Dendritic cell treated with granulocyte-macrophage colony-stimulating factor and Interleukin-4, amounts not matched to agents 40 ng/mL and 50 ng/mL, for 4 days (primary cell): Measurements from ENCODE around the gene FOXO6.

Source experiments
- H3K27ac Mint-ChIP-seq: one replicate; pipeline ENCODE4 v1.8.0; 2022; ENCODE audit warnings: mild to moderate bottlenecking, mixed read lengths
- H3K27me3 Mint-ChIP-seq: one replicate; pipeline ENCODE4 v1.8.0; 2022; ENCODE audit warnings: mild to moderate bottlenecking, mixed read lengths
- H3K36me3 Mint-ChIP-seq: one replicate; pipeline ENCODE4 v1.8.0; 2022; ENCODE audit warnings: low read depth, mixed read lengths
- H3K4me1 Mint-ChIP-seq: one replicate; pipeline ENCODE4 v1.8.0; 2022; ENCODE audit warnings: low read depth, mixed read lengths
- H3K4me3 Mint-ChIP-seq: one replicate; pipeline ENCODE4 v1.8.0; 2022; ENCODE audit warnings: mild to moderate bottlenecking, moderate library complexity, mixed read lengths
- H3K9me3 Mint-ChIP-seq: one replicate; pipeline ENCODE4 v1.8.0; 2022; ENCODE audit warnings: mixed read lengths
- intact Hi-C: fragments of 100-400 bp; cut with micrococcal nuclease; formaldehyde crosslinking; loops from one replicate; pipeline ENCODE4 v1.15.0; 2022

The FOXO6 gene

DNA sequence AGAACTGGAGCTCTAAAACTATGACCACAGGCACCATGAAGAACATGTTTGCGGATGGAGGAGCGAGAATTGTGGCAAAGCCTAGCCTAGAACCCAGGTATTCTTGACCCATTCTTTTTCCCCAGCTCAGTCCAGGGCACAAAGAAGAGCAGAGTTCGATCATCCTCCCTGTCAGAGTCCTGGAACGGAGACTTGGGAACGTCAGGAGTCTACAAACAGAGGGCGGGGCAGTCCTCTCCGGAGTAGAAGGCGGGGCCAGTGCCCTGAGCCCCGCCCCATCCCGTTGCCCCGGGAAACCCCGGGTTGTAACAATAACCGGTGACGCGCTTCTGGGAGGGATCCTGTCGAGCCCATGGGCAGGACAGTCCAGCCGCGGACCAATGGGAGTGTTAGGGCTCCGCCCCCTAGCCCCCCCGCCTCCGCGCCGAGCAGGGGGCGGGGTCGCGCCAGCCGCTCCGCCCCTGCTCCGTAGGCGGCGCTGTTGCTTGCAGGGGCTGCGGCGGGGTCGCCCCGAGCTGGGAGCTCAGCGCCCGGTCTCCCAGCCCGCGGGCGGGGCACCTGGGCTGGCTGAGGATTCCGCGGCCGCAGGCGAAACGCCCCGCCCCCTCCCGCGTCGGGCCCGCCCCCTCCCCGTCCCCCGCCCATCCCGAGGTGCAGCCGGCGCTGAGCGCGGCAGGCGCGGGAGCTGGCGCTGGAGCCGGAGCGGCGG is at the start of gene FOXO6:
TSS of gene FOXO6 (plus strand) at position 649 of the 709 bp plus-strand sequence.
- intact Hi-C loops: no loop called here
- peaks cover 75% of the 10 kb centered on the region for H3K27me3 Mint-ChIP-seq
- H3K4me1 Mint-ChIP-seq: peaks cover 25% of the 10 kb centered on the region
- H3K36me3 Mint-ChIP-seq: no peaks in the 10 kb centered on the region
- H3K27ac Mint-ChIP-seq: peak within 1 kb of the TSS; percentile 34
- peak within 1 kb of the TSS; percentile 51 for H3K4me3 Mint-ChIP-seq
- H3K9me3 Mint-ChIP-seq: no peaks in the 10 kb centered on the region

DNA sequence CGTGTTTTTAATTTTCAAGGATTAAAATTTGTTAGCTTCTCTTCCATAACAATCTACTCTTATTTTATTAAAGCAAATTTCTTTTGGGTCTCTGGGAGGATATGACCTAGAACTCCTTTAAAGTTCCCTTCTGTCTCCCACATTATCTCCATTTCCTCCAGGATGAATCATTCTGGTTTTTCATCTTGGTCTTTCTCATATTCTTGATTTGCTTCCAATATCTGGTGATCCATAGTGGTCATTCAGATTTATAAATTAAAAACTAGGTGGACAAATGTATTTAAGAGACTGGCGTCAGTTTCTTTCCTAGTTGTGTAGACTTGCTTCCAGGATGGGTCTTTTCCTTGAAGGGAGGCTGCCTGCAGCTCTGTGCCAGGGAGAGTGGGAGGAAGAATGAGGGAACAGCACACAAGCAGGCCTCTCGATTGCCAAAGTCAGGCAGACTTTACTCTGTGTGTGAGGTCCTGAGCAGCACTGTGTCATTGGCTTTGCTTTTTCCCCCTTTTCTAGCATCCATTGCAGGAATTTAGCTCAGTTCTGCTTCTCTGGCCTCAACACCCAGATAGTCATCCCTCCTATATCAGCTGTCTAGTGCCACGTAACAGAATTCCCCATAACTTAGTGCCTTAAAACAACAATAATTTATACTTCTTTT is 48.1 kb upstream of the FOXO6 start:
- H3K27ac Mint-ChIP-seq: no peak overlapping the region
- intact Hi-C loops: no loop called here
- H3K4me3 Mint-ChIP-seq: no peak overlapping the region
- H3K36me3 Mint-ChIP-seq: no peaks in the 10 kb centered on the region
- H3K4me1 Mint-ChIP-seq: no peaks in the 10 kb centered on the region
- peaks cover 10% of the 10 kb centered on the region for H3K9me3 Mint-ChIP-seq
- peaks cover 3% of the 10 kb centered on the region for H3K27me3 Mint-ChIP-seq

DNA sequence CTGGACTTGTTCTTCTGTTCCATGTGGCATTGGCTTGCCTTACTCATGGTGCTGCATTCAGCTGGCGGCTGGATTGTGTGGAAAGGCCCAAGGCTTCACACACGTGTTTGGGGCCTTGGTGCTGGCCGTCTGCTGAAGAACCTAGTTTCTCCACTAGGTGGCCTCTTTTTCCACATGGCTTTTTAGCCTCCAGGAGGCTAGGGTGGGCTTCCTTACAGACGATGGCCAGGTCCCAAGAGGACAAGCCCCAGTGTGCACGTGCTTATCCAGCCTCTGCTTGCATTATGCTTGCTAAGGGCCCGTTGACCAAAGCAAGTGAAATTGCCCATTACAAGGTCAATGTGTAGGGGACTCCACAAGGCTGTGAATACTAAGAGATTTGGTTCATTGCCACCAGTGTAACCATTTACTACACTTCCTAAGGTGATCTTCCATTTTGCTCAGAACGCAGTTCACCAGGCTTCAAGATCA is 47.5 kb upstream of the FOXO6 start:
- Mint-ChIP-seq H3K4me1 (no peaks in the 10 kb centered on the region), H3K9me3 (peaks cover 4% of the 10 kb centered on the region), H3K36me3 (no peaks in the 10 kb centered on the region), H3K27me3 (peaks cover 3% of the 10 kb centered on the region), H3K27ac (no peak overlapping the region), H3K4me3 (no peak overlapping the region)
- intact Hi-C loops: no loop called here

DNA sequence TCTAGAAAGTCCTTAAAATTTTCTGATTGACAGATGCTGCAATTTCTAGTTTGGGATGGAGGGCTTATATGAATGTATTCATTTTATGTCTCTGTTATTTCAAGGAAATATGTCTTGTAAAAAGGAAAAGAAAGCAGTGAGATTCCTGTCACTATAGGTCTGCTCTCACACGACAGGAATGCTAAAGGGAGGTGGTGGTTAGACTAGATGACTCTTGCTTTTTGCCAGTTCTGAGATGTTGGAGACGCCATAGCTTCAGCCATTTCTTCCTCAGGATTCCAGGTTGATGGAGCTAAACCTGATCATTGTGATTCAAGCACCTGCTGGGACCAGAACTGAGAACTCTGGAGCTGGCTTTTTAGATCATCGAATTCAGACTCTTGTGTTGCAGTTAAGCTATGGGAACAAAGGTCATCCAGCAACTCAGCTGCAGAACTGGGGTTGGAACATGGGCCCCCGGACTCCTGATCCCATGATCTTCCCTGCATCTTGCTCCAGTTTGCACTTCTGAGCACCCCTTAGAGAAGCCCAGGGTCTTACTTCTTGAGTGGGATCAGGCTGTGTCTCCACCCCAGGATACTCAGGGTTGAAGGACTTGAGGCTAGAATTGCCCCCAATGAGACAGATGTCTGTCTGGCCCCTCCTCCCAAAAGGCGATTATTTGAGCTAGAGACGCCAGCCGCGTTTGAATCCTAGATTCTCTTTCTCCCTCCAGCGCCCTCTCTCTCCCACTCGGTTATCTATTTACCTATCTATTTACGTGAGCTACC is 46.7 kb upstream of the FOXO6 start:
- Mint-ChIP-seq H3K36me3 (no peaks in the 10 kb centered on the region), H3K27ac (no peak overlapping the region), H3K9me3 (no peaks in the 10 kb centered on the region), H3K4me1 (no peaks in the 10 kb centered on the region), H3K27me3 (peaks cover 3% of the 10 kb centered on the region), H3K4me3 (no peak overlapping the region)
- intact Hi-C loops: no loop called here

DNA sequence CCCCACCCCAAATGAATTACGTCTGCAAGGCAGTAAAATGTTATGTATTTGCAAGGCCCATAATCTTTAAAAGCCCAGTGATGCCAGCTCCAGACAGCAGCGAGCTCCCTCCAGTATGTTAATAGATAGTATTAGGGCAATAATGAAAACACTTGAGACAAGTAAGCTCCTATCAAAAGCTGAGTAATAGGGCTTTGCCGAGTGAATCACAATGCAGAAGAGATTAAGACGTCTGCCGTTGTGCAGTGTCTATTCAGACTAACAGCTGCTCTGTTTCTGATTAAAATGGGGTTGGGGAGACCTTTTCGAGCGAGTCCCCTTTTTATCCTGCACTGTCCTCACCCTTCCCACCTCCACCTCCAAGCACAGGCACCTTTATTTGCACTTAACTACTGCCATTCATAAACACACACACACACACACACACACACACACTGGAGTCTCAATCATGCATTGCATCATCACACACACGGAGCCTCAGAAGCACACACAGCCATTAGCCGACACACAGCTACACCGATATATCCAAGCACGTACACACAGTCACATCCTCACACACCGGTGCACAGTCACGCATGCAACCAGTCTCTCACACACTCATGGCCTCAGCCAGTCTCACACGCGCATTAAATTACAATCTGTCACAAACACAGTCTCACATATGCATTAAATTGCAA is 46.0 kb upstream of the FOXO6 start:
- Mint-ChIP-seq H3K36me3 (no peaks in the 10 kb centered on the region), H3K4me1 (no peaks in the 10 kb centered on the region), H3K27me3 (peaks cover 3% of the 10 kb centered on the region), H3K27ac (no peak overlapping the region), H3K4me3 (no peak overlapping the region), H3K9me3 (no peaks in the 10 kb centered on the region)
- intact Hi-C loops: no loop called here

DNA sequence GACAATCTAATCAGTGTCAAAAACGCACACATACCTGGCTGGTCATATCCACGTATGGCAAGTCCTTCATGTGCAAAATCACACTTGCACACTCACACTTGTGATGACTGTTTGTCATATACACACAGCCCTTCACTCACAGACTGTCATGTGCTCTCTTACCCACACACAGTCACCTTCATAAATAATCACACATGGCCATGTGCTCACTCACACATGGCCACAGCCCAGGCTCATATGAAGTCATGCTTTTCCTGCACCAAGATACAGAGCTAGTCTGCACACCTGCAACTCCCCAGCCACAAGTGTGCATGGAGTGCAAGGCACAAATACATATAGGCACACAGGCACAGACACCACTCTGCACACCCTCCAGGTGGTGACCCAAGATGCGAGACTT is 45.4 kb upstream of the FOXO6 start:
- H3K27ac Mint-ChIP-seq: no peak overlapping the region
- no peaks in the 10 kb centered on the region for H3K36me3 Mint-ChIP-seq
- no peak overlapping the region for H3K4me3 Mint-ChIP-seq
- no peaks in the 10 kb centered on the region for H3K4me1 Mint-ChIP-seq
- H3K9me3 Mint-ChIP-seq: no peaks in the 10 kb centered on the region
- intact Hi-C loops: no loop called here
- H3K27me3 Mint-ChIP-seq: peaks cover 2% of the 10 kb centered on the region

DNA sequence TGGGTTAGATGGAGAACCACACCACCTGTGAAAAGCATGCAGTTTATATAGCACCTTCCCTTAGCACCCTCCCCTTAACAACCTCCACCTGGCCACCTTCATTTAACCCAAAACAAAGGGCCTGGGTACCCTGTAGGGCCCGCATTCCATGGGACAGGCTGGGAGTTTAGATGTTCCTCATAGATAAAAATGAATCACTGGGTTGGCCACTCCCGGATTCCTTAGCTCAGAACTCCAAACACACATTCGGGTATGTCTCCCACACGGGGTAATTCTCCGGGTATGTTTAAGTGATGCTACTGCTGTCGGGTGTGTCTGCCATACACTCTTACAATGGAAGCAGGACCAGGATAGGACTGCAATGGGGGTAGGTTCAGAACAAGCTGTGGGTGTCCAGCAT is 43.9 kb upstream of the FOXO6 start:
- no peaks in the 10 kb centered on the region for H3K4me1 Mint-ChIP-seq
- no peaks in the 10 kb centered on the region for H3K36me3 Mint-ChIP-seq
- peaks cover 2% of the 10 kb centered on the region for H3K27me3 Mint-ChIP-seq
- H3K4me3 Mint-ChIP-seq: no peak overlapping the region
- H3K9me3 Mint-ChIP-seq: no peaks in the 10 kb centered on the region
- no peak overlapping the region for H3K27ac Mint-ChIP-seq
- intact Hi-C loops: no loop called here

DNA sequence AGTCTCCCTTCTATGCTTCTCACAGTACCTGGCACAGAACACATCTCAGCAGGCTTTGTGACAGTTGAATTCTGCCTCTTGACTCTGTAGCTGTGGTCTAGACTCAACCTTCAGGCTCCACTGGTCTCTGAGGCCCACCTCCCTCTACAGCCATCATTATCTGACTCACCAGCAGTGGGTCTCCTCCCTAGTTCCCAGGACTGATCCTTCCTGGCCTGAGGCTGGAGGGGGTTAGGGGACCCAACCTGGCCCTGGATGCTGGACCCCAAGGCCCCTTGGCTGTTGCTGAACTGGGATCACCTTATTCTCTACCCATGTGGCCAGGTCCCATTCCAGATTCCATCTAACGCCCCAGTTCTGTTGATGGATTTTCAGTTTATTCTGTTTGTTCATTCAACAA is 43.1 kb upstream of the FOXO6 start:
- H3K4me1 Mint-ChIP-seq: no peaks in the 10 kb centered on the region
- no peak overlapping the region for H3K27ac Mint-ChIP-seq
- intact Hi-C loops: no loop called here
- H3K36me3 Mint-ChIP-seq: no peaks in the 10 kb centered on the region
- H3K27me3 Mint-ChIP-seq: peaks cover 2% of the 10 kb centered on the region
- H3K4me3 Mint-ChIP-seq: no peak overlapping the region
- H3K9me3 Mint-ChIP-seq: no peaks in the 10 kb centered on the region

DNA sequence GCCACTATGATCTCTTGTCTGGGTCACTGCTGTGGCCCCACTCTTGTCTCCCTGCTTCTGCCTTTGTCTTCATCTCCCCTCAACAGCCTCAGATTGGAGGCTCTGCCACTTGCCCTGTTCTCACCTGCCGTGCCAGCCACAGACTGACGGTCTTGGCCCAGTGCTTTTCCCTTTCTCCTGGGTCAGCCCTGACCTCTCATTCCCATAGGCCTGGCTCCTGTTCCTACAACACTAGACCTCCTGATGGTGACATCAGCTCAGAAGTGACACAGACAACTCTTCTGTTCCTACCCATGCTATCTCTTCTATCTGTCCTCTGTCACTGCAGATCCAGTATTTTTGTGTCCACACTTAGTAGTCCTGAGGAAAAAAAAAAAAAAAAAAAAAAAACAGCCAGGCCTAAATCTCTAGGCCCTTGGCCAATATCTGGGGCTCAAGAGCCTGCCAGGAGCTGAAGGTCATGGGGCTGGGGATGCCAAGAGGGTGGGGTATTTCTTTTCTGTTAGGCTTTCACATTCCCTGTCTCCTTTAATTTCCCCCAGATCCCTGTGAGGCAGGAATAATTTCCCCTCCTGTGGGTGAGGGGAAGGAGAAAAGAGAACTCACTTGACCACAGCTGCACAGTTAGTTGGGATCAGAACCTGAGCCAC is 42.0 kb upstream of the FOXO6 start:
- H3K4me3 Mint-ChIP-seq: no peak overlapping the region
- H3K9me3 Mint-ChIP-seq: no peaks in the 10 kb centered on the region
- no peaks in the 10 kb centered on the region for H3K4me1 Mint-ChIP-seq
- H3K27me3 Mint-ChIP-seq: peaks cover 2% of the 10 kb centered on the region
- no peaks in the 10 kb centered on the region for H3K36me3 Mint-ChIP-seq
- H3K27ac Mint-ChIP-seq: no peak overlapping the region
- intact Hi-C loops: no loop called here

DNA sequence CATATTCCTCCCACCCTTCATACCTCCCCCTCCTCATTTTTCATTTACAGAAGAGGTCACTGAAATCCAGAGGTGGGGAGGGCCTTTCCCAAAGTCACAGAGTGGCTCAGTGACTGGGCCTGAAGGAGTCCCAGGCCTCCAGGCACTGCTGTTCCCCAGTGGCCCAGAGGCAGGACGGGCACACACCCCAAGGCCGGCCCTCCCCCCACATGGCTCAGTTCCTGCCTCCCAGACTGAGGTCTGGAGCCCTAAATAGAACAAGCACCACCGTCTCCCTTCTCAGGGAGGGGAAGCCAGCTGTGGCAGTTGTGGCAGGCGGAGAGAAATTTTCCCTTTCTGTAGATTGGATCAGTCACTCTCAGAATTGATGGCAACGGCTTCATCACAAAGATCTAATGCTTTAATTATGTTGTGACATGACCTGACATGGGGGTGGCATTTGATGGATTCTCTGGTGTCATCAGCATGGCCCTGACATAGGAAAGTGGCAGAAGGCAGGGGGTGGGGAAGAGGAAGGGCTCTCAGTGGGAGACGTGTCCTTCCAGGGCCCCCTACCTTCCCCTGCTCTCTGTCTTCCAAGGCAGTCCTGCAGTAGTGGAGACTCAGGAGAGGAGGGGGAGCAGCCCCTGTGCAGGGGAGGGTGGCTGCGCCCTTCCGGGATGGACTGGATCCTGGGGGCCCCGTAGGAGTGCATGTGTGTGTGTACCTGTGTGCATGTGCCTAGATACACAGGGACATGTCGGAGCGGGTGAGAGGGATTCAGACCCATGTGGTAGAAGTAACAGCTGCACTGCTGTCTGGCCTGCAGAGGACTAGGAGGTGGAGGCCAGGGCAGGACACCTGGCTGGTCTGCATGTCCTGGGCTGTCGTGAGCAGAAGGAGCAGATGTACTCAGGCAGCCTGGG is 41.2 kb upstream of the FOXO6 start:
- no peak overlapping the region for H3K4me3 Mint-ChIP-seq
- no peaks in the 10 kb centered on the region for H3K36me3 Mint-ChIP-seq
- H3K9me3 Mint-ChIP-seq: no peaks in the 10 kb centered on the region
- H3K4me1 Mint-ChIP-seq: no peaks in the 10 kb centered on the region
- no peak overlapping the region for H3K27ac Mint-ChIP-seq
- intact Hi-C loops: no loop called here
- H3K27me3 Mint-ChIP-seq: peaks cover 2% of the 10 kb centered on the region

DNA sequence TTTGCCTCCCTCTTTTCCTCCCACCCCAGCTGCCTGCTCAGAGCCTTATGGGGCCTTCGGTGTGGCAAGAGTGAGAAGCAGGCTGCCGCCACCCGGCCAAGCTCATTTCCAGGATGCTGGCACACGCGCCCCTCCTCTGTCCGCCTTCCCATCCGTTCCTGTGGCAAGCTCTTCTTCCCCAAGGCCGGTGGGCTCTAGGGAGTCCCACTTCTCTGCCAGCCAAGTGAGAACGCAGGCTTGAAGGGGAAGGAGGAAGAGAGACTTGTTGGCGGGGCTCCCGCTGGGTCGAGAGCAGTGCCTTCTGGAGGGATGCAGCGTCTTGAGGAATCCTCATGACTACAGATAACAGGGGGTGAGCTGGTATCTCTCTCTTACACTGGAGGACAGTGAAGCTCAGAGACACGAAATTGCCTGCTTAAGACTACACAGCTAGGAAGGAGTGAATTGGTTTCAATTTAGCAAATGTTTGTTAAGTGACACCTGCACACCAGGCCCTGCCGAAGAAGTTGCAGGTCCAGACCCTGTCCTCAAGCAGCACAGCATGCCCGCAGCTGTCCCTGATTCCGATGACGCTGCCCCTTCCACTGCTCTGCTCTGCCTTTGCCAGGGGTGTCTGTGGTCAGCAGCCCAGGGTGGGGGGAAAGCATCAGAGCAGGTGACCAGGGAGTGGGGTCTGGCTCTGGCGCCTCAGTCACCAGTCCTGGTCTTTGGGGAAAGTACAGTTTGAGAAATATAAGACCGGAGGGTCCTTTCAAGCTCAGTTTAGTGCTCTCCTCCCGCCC is 40.1 kb upstream of the FOXO6 start:
- H3K36me3 Mint-ChIP-seq: no peaks in the 10 kb centered on the region
- H3K27ac Mint-ChIP-seq: no peak overlapping the region
- no peak overlapping the region for H3K4me3 Mint-ChIP-seq
- intact Hi-C loops: no loop called here
- no peaks in the 10 kb centered on the region for H3K9me3 Mint-ChIP-seq
- no peaks in the 10 kb centered on the region for H3K27me3 Mint-ChIP-seq
- no peaks in the 10 kb centered on the region for H3K4me1 Mint-ChIP-seq

DNA sequence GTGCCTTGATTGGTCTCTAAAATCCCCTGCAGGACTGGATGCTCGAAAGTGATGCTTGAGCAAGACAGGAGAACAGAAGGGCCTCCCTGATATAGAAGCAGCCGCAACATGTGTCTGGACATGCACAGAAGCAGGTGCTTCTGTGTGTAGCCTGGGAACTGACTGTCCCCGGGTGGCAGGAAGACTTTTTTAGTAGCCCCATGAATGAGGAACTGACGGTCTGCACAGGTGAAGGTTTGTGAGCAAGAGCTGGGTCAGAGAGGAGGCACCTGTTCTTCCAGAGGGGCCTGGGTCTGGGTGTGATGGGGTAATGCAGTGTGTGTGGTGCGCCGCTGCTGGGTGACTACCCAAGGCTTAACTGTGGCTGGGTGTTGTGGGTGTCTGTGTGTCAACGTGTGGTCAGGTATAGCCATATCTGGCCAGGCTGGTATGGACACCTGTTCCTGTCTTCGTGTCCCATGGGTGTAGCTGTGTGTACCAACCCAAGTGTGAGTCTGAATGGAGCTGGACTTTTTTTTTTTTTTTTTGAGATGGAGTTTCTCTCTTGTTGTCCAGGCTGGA is 39.1 kb upstream of the FOXO6 start:
- H3K9me3 Mint-ChIP-seq: no peaks in the 10 kb centered on the region
- intact Hi-C loops: no loop called here

More for the DNA sequence above, 39.1 kb upstream of the FOXO6 start:
- Mint-ChIP-seq H3K36me3 (no peaks in the 10 kb centered on the region), H3K27me3 (no peaks in the 10 kb centered on the region), H3K27ac (no peak overlapping the region), H3K4me1 (no peaks in the 10 kb centered on the region), H3K4me3 (no peak overlapping the region)
